NCI-H1417 (cell line): ENCODE data around the gene PGP.

ENCODE experiments used
- DNase-seq, 3 experiments: peaks; one replicate each; lab custom pipeline; 2025; lab: John Stamatoyannopoulos, UW

PGP gene

GRCh38 chr16:2180962-2181923 is 33.4 kb downstream of the PGP start:
- DNase-seq = no peak

GRCh38 chr16:2180461-2180860 is 34.2 kb downstream of the PGP start:
- DNase-seq = no peak

GRCh38 chr16:2179576-2179975 is 35.1 kb downstream of the PGP start:
- DNase-seq = no peak

- DNase-seq = no peak
These were observed 35.5 kb downstream of the PGP start for GRCh38 chr16:2179107-2179501.

- no peak for DNase-seq
These were observed 36.1 kb downstream of the PGP start for GRCh38 chr16:2178321-2179106.

- DNase-seq = no peak
These were observed 37.1 kb downstream of the PGP start for GRCh38 chr16:2177561-2177960.

- DNase-seq = no peak
These were observed 37.5 kb downstream of the PGP start for GRCh38 chr16:2177101-2177500.

GRCh38 chr16:2176047-2176446 is 38.6 kb downstream of the PGP start:
- DNase-seq = no peak

- no peak for DNase-seq
These were observed 39.2 kb downstream of the PGP start for GRCh38 chr16:2175454-2175853.

- no peak for DNase-seq
These were observed 40.1 kb downstream of the PGP start for GRCh38 chr16:2174396-2175131.

GRCh38 chr16:2173916-2174315 is 40.7 kb downstream of the PGP start:
- no peak for DNase-seq

- DNase-seq = no peak
These were observed 41.3 kb downstream of the PGP start for GRCh38 chr16:2173366-2173765.

GRCh38 chr16:2172688-2173335 is 41.8 kb downstream of the PGP start:
- DNase-seq = no peak

GRCh38 chr16:2171601-2172178 is 43.0 kb downstream of the PGP start:
- DNase-seq = no peak

GRCh38 chr16:2170587-2171435 is 43.8 kb downstream of the PGP start:
- no peak for DNase-seq

- no peak for DNase-seq
These were observed 44.6 kb downstream of the PGP start for GRCh38 chr16:2170080-2170479.

GRCh38 chr16:2167068-2167638 is 47.5 kb downstream of the PGP start:
- DNase-seq = no peak

- DNase-seq = no peak
These were observed 48.2 kb downstream of the PGP start for GRCh38 chr16:2166263-2167067.

GRCh38 chr16:2165861-2166260 is 48.8 kb downstream of the PGP start:
- no peak for DNase-seq
